ENCODE measurements around the gene DEK. TPM values are rescaled to one million over a fixed set of nuclear protein-coding genes. Genes with fewer than 3 reads are reported as not detected.
A peak's percentile ranks its signal among the peaks of the same experiment; 100 is the strongest.

Gene DEK
- total RNA-seq, 2 donors from 2014 or later = 72.6 to 130 TPM

DNA sequence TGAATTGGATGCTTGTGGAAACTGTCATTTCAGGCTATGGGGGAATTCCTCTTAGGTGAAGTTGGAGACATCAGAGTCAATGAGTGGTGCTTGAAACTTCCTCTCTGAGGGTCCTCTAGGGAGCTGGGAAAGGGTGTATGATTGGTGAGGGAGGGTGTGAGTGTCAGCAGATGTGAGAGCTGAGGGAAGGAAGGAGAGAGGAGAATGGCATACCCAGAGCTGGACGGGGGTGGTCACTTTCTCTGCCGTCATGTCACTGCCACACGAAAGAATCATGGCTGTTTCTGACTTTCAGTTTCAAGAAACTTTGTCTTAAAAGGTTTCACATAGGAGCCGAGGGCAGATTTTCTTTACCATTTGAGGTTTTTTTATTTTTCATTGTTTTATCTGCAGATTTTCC, 50.3 kb downstream of the DEK start:
- no peak for DNase-seq (ENCODE audit: low spot score)
- no peak for ATAC-seq (ENCODE audit: insufficient number of reproducible peaks, low FRiP score, low read depth)
- Histone ChIP-seq H3K27me3 (replicated peaks; ENCODE audit: insufficient read depth) (no peaks in the 10 kb centered on the region), H3K36me3 (no peaks in the 10 kb centered on the region), H3K4me3 (peak overlapping the region; percentile 39), H3K4me1 (ENCODE audit: control insufficient read depth in 1 of 2, low read depth in 2 of 2) (peaks cover 0 to 9% of the 10 kb centered on the region in 2 donors), H3K27ac (peak overlapping the region in 1 of 2 donors; percentile 58), H3K9me3 (no peaks in the 10 kb centered on the region)
- TF ChIP-seq, protein P1, sequence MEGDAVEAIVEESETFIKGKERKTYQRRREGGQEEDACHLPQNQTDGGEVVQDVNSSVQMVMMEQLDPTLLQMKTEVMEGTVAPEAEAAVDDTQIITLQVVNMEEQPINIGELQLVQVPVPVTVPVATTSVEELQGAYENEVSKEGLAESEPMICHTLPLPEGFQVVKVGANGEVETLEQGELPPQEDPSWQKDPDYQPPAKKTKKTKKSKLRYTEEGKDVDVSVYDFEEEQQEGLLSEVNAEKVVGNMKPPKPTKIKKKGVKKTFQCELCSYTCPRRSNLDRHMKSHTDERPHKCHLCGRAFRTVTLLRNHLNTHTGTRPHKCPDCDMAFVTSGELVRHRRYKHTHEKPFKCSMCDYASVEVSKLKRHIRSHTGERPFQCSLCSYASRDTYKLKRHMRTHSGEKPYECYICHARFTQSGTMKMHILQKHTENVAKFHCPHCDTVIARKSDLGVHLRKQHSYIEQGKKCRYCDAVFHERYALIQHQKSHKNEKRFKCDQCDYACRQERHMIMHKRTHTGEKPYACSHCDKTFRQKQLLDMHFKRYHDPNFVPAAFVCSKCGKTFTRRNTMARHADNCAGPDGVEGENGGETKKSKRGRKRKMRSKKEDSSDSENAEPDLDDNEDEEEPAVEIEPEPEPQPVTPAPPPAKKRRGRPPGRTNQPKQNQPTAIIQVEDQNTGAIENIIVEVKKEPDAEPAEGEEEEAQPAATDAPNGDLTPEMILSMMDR (IDR thresholded peaks at IDR 0.05) = no peak

DNA sequence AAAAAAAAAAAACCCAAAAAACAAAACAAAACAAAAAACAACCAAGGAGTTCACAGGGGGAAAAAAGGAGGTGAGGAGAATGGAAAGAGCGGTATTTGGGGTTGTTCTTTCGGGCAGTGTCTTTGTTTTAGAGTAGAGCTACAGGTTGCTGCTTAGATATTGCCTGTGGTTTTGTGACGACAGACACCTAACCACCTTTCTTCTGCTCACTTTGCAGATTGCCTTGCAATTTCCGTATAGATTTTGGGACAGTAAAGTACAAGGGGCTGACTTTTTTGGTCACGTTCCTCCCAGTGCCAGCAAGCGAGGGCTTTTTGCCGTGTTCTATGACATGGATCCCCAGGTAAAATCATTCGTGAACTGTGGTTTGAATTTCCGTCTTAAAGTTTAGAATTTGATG, 50.9 kb downstream of the DEK start:
- Histone ChIP-seq H3K27ac (no peak overlapping the region), H3K4me1 (ENCODE audit: control insufficient read depth in 1 of 2, low read depth in 2 of 2) (peaks cover 0 to 9% of the 10 kb centered on the region in 2 donors), H3K36me3 (no peaks in the 10 kb centered on the region), H3K9me3 (no peaks in the 10 kb centered on the region), H3K27me3 (replicated peaks; ENCODE audit: insufficient read depth) (no peaks in the 10 kb centered on the region), H3K4me3 (no peak overlapping the region)
- TF ChIP-seq, protein P1 (IDR thresholded peaks at IDR 0.05) = no peak
- DNase-seq (ENCODE audit: low spot score) = no peak
- ATAC-seq (ENCODE audit: insufficient number of reproducible peaks, low FRiP score, low read depth) = no peak

DNA sequence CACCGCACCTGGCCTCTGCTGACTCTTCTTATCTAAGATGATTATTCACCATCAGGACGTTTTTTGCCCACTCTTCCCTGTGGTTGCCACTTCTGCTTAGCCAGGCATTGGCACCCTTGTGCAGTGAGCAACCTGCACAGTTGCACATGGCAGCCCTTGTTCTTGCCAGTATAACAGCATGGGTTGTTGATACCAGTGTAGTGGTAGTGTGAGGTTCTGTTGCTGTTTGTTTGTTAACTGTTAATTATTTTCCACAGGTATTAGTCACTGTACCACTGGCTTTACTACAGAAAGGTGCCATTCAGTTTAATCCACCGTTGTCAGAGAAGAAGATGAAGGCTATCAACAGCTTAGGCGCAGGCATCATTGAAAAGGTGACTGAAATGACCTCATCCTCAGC, 52.1 kb downstream of the DEK start:
- TF ChIP-seq, protein P1 (IDR thresholded peaks at IDR 0.05) = no peak
- no peak overlapping the region for H3K4me3 ChIP-seq
- H3K4me1 ChIP-seq (ENCODE audit: control insufficient read depth in 1 of 2, low read depth in 2 of 2) = peaks cover 0 to 9% of the 10 kb centered on the region in 2 donors
- no peak for DNase-seq (ENCODE audit: low spot score)
- H3K27me3 ChIP-seq (replicated peaks; ENCODE audit: insufficient read depth) = no peaks in the 10 kb centered on the region
- no peaks in the 10 kb centered on the region for H3K36me3 ChIP-seq
- ATAC-seq (ENCODE audit: insufficient number of reproducible peaks, low FRiP score, low read depth) = no peak
- no peak overlapping the region for H3K27ac ChIP-seq
- H3K9me3 ChIP-seq = no peaks in the 10 kb centered on the region

DNA sequence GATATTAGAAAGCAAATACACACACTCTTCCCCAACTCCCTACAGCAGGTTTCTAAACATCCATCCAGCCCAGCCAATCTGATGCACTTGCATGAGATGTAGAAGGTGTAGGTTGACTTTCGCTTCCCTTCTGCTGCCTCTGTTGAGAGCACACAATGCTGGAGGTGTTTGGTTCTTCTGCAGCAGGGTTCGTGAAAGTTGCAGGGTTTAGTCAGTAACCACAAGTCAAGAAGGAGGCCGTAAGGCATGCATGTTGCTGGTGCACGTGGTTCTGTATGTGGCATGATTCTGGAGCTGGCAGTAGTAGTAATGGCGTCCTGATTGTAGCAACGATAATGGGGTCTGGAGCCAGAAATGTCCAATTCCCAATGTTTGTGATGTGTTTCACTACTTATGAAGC, 53.0 kb downstream of the DEK start:
- peaks cover 0 to 9% of the 10 kb centered on the region in 2 donors for H3K4me1 ChIP-seq (ENCODE audit: control insufficient read depth in 1 of 2, low read depth in 2 of 2)
- H3K4me3 ChIP-seq = no peak overlapping the region
- TF ChIP-seq, protein P1 (IDR thresholded peaks at IDR 0.05) = no peak
- no peaks in the 10 kb centered on the region for H3K9me3 ChIP-seq
- H3K36me3 ChIP-seq = no peaks in the 10 kb centered on the region
- ATAC-seq (ENCODE audit: insufficient number of reproducible peaks, low FRiP score, low read depth) = no peak
- no peak for DNase-seq (ENCODE audit: low spot score)
- H3K27ac ChIP-seq = no peak overlapping the region
- H3K27me3 ChIP-seq (replicated peaks; ENCODE audit: insufficient read depth) = no peaks in the 10 kb centered on the region

DNA sequence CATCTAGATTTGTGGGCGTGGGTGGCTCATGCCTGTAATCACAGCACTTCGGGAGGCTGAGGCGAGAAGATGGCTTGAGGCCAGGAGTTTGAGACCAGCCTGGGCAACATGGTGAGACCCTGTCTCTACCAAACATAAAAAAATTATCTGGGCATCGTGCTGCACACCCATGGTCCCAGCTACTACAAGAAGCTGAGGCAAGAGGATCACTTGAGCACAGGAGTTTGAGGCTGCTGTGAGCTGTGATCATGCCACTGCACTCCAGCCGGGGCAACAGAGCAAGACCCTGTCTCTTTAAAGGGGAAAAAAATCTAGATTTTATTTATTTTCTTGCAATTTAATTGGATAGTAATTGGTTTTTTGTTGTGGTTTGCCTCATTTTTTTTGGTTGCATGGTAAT, 53.6 kb downstream of the DEK start:
- no peak overlapping the region for H3K4me3 ChIP-seq

More for the DNA sequence above, 53.6 kb downstream of the DEK start:
- ATAC-seq (ENCODE audit: insufficient number of reproducible peaks, low FRiP score, low read depth) = no peak
- TF ChIP-seq, protein P1 (IDR thresholded peaks at IDR 0.05) = no peak
- Histone ChIP-seq H3K27ac (no peak overlapping the region), H3K9me3 (no peaks in the 10 kb centered on the region), H3K36me3 (no peaks in the 10 kb centered on the region), H3K27me3 (replicated peaks; ENCODE audit: insufficient read depth) (no peaks in the 10 kb centered on the region), H3K4me1 (ENCODE audit: control insufficient read depth in 1 of 2, low read depth in 2 of 2) (peaks cover 0 to 9% of the 10 kb centered on the region in 2 donors)
- DNase-seq (ENCODE audit: low spot score) = no peak

All from thoracic aorta (tissue), 2 donors.